GM19240 (cell line): ENCODE measurements around the gene PRDM13.
"Not testable (repeated sequence)": the region's sequence is repeated elsewhere in the genome, so short reads cannot be mapped to it uniquely, and the experiment has no call there.

ENCODE experiments used
- DNase-seq: peaks from one replicate; pipeline ENCODE4 v3.0.0; 2011; ENCODE audit warnings: low spot score; ENCODE audit not compliant: insufficient read length

PRDM13 gene

GRCh38 chr6:99606656-99607415 lies at the start of gene PRDM13:
Gene PRDM13, plus strand, starts transcription at chr6:99606833. Its CDS starts 202 bp downstream, at chr6:99607035.
- no peak for DNase-seq

- no peak for DNase-seq
Measured at GRCh38 chr6:99559057-99559456, 47.6 kb upstream of the PRDM13 start.

- no peak for DNase-seq
Measured at GRCh38 chr6:99560668-99561067, 46.0 kb upstream of the PRDM13 start.

GRCh38 chr6:99563056-99563723 lies 43.4 kb upstream of the PRDM13 start:
- no peak for DNase-seq

- DNase-seq: peak; percentile 62
Measured at GRCh38 chr6:99568103-99568933, 38.3 kb upstream of the PRDM13 start, which contains the start of gene CCNC. Gene CCNC, minus strand, starts transcription at chr6:99568660. Its CDS starts 133 bp downstream, at chr6:99568527.

- no peak for DNase-seq
Measured at GRCh38 chr6:99573980-99574617, 32.5 kb upstream of the PRDM13 start.

GRCh38 chr6:99575544-99576227 lies 30.9 kb upstream of the PRDM13 start:
- no peak for DNase-seq

- DNase-seq: no peak
Measured at GRCh38 chr6:99579781-99580180, 26.9 kb upstream of the PRDM13 start.

GRCh38 chr6:99587792-99588191 lies 18.8 kb upstream of the PRDM13 start:
- no peak for DNase-seq

- peak; percentile 51 for DNase-seq
Measured at GRCh38 chr6:99588618-99589289, 17.9 kb upstream of the PRDM13 start.

GRCh38 chr6:99589290-99589672 lies 17.4 kb upstream of the PRDM13 start:
- DNase-seq: no peak

- no peak for DNase-seq
Measured at GRCh38 chr6:99589907-99590493, 16.6 kb upstream of the PRDM13 start.

GRCh38 chr6:99590728-99591672 lies 15.6 kb upstream of the PRDM13 start:
- DNase-seq: no peak

GRCh38 chr6:99591673-99592364 lies 14.8 kb upstream of the PRDM13 start:
- DNase-seq: no peak

- no peak for DNase-seq
Measured at GRCh38 chr6:99592900-99593299, 13.7 kb upstream of the PRDM13 start.

- DNase-seq: not testable (repeated sequence)
Measured at GRCh38 chr6:99594696-99595095, 11.9 kb upstream of the PRDM13 start.

- no peak for DNase-seq
Measured at GRCh38 chr6:99602520-99603420, 3.9 kb upstream of the PRDM13 start.
